KBM-7 (cell line): ENCODE results near the gene CRTAC1.
A peak's percentile ranks its signal among the peaks of the same experiment; 100 is the strongest.

ENCODE experiments used
- DNase-seq: peaks from one replicate; pipeline ENCODE4 v3.0.0-alpha.2; 2015
- in situ Hi-C: fragments of 300-500 bp; cut with MboI; formaldehyde crosslinking; loops from 2 replicates; pipeline ENCODE4 v1.14.3; 2020; ENCODE audit warnings: low sequenced_read_pairs, low pct_unique_long_range_greater_than_20kb, mixed read lengths

CRTAC1 gene

GRCh38 chr10:98033515-98033914 lies 3.1 kb upstream of the CRTAC1 start:
- in situ Hi-C loops: no loop called here
- DNase-seq: no peak

GRCh38 chr10:98031440-98031839 lies 1.0 kb upstream of the CRTAC1 start:
- DNase-seq: no peak
- in situ Hi-C loops: no loop called here

GRCh38 chr10:98030991-98031431 lies 590 bp upstream of the CRTAC1 start:
- in situ Hi-C loops: no loop called here
- DNase-seq: no peak

- in situ Hi-C loops: no loop called here
- DNase-seq: no peak
Observed at GRCh38 chr10:98029149-98030092, 1.0 kb downstream of the CRTAC1 start.

GRCh38 chr10:98028168-98028770 lies 2.2 kb downstream of the CRTAC1 start:
- in situ Hi-C loops: no loop called here
- peak; percentile 69 for DNase-seq

- in situ Hi-C loops: no loop called here
- DNase-seq: no peak
Observed at GRCh38 chr10:98023024-98023423, 7.4 kb downstream of the CRTAC1 start.

GRCh38 chr10:98020784-98021183 lies 9.6 kb downstream of the CRTAC1 start:
- in situ Hi-C loops: no loop called here
- DNase-seq: no peak

GRCh38 chr10:98020254-98020653 lies 10.2 kb downstream of the CRTAC1 start:
- no peak for DNase-seq
- in situ Hi-C loops: no loop called here

GRCh38 chr10:98019784-98020183 lies 10.6 kb downstream of the CRTAC1 start:
- in situ Hi-C loops: no loop called here
- DNase-seq: no peak

- in situ Hi-C loops: no loop called here
- DNase-seq: no peak
Observed at GRCh38 chr10:98016772-98017475, 13.5 kb downstream of the CRTAC1 start.

GRCh38 chr10:98013776-98014175 lies 16.6 kb downstream of the CRTAC1 start:
- in situ Hi-C loops: no loop called here
- no peak for DNase-seq

- in situ Hi-C loops: no loop called here
- no peak for DNase-seq
Observed at GRCh38 chr10:98013122-98013521, 17.3 kb downstream of the CRTAC1 start.

- no peak for DNase-seq
- in situ Hi-C loops: no loop called here
Observed at GRCh38 chr10:98012644-98013043, 17.8 kb downstream of the CRTAC1 start.

GRCh38 chr10:98010939-98011685 lies 19.3 kb downstream of the CRTAC1 start:
- in situ Hi-C loops: no loop called here
- no peak for DNase-seq

GRCh38 chr10:98006266-98006665 lies 24.2 kb downstream of the CRTAC1 start:
- in situ Hi-C loops: no loop called here
- no peak for DNase-seq

GRCh38 chr10:98001736-98002135 lies 28.7 kb downstream of the CRTAC1 start:
- in situ Hi-C loops: no loop called here

GRCh38 chr10:98000346-98000745 lies 30.1 kb downstream of the CRTAC1 start:
- in situ Hi-C loops: no loop called here
- no peak for DNase-seq

More at GRCh38 chr10:98001736-98002135, 28.7 kb downstream of the CRTAC1 start:
- no peak for DNase-seq

- in situ Hi-C loops: no loop called here
- DNase-seq: no peak
Observed at GRCh38 chr10:97999923-98000248, 30.5 kb downstream of the CRTAC1 start.
